SK-N-SH (cell line): ENCODE results near the gene MLLT3. TPM values are rescaled to one million over a fixed set of nuclear protein-coding genes. Genes with fewer than 3 reads are reported as not detected.

Source experiments
- CTCF ChIA-PET: fragments of 300-600, 350-600 bp; formaldehyde crosslinking; extraction: SDS; loops from one replicate; lab custom pipeline; 2021; lab: Yijun Ruan, JAX
- POLR2A ChIA-PET: fragments of 350-600 bp; sonication (Branson Sonifier 250); formaldehyde crosslinking; extraction: SDS; loops from one replicate; lab custom pipeline; 2020; ENCODE audit warnings: antibody characterized with exemption, inconsistent platforms; lab: Yijun Ruan, JAX
- DNase-seq: peaks from one replicate; pipeline ENCODE4 v3.0.0; 2012
- H2AFZ ChIP-seq: fragments of 200-600 bp; sonication (generic); 2 replicates; pipeline ENCODE4 v1.8.1; 2016; ENCODE audit warnings: antibody characterized with exemption, mild to moderate bottlenecking, low read depth
- H3F3A ChIP-seq: fragments of 200-600 bp; sonication (generic); replicated peaks from 2 replicates; pipeline ENCODE3; 2016; ENCODE audit warnings: antibody characterized with exemption, mild to moderate bottlenecking; ENCODE audit not compliant: insufficient read depth
- H3K27ac ChIP-seq, 2 experiments: fragments of 200-500 bp in 1 of 2; fragments of 200-600 bp in 1 of 2; sonication (Bioruptor generic) in 1 of 2; sonication (generic), shearing (Covaris generic) in 1 of 2; 2 replicates each; pipeline versions ENCODE4 v1.5.1 to v1.6.1; 2014 to 2016; ENCODE audit warnings: low read depth in 2 of 2, inconsistent platforms in 1 of 2, low read length in 1 of 2, mild to moderate bottlenecking in 1 of 2, mixed read lengths in 1 of 2
- H3K27me3 ChIP-seq: fragments of 200-600 bp; sonication (generic), shearing (Covaris generic); 2 replicates; pipeline ENCODE4 v1.6.1; 2016; ENCODE audit warnings: mixed run types; ENCODE audit not compliant: insufficient read depth
- H3K36me3 ChIP-seq, 2 experiments: fragments of 200-500 bp in 1 of 2; fragments of 200-600 bp in 1 of 2; sonication (Bioruptor generic) in 1 of 2; sonication (generic) in 1 of 2; replicated peaks in 1 of 2; 2 replicates each; pipeline versions ENCODE3 to v1.5.1; 2014 to 2016; ENCODE audit warnings: low read length in 1 of 2, mild to moderate bottlenecking in 1 of 2; ENCODE audit not compliant: insufficient read depth in 2 of 2, control insufficient read depth in 1 of 2
- H3K4me1 ChIP-seq, 2 experiments: fragments of 200-500 bp in 1 of 2; fragments of 200-600 bp in 1 of 2; sonication (Bioruptor generic) in 1 of 2; sonication (generic), shearing (Covaris generic) in 1 of 2; 2 replicates each; pipeline versions ENCODE4 v1.5.1 to v1.6.1; 2014 to 2016; ENCODE audit warnings: low read depth in 1 of 2, low read length in 1 of 2, mixed run types in 1 of 2; ENCODE audit not compliant: insufficient read depth in 2 of 2, control insufficient read depth in 1 of 2
- H3K4me2 ChIP-seq: fragments of 200-600 bp; sonication (generic), shearing (Covaris generic); 2 replicates; pipeline ENCODE4 v1.6.1; 2017; ENCODE audit warnings: mixed run types
- H3K4me3 ChIP-seq, 2 experiments: fragments of 200-500 bp in 1 of 2; fragments of 200-600 bp in 1 of 2; sonication (Bioruptor generic) in 1 of 2; sonication (generic), shearing (Covaris generic) in 1 of 2; 2 replicates each; pipeline versions ENCODE4 v1.5.1 to v1.8.1; 2014 to 2016; ENCODE audit warnings: low read depth in 2 of 2, inconsistent platforms in 1 of 2, low read length in 1 of 2, mild to moderate bottlenecking in 1 of 2, mixed read lengths in 1 of 2, moderate library complexity in 1 of 2
- H3K79me2 ChIP-seq: fragments of 200-600 bp; sonication (generic); 2 replicates; pipeline ENCODE4 v1.8.1; 2017; ENCODE audit warnings: mild to moderate bottlenecking; ENCODE audit not compliant: insufficient read depth
- H3K9ac ChIP-seq: fragments of 200-600 bp; sonication (generic); 2 replicates; pipeline ENCODE4 v1.6.1; 2017; ENCODE audit warnings: mixed run types
- H3K9me2 ChIP-seq: fragments of 200-600 bp; sonication (generic); 2 replicates; pipeline ENCODE4 v1.6.1; 2017; ENCODE audit warnings: mixed run types
- H3K9me3 ChIP-seq: fragments of 200-600 bp; sonication (generic); 2 replicates; pipeline ENCODE4 v1.6.1; 2017; ENCODE audit warnings: mixed run types, mild to moderate bottlenecking, moderate library complexity
- H4K20me1 ChIP-seq: fragments of 200-600 bp; sonication (generic); 2 replicates; pipeline ENCODE4 v1.6.1; 2017; ENCODE audit warnings: mild to moderate bottlenecking, mixed run types; ENCODE audit not compliant: insufficient read depth
- CTCF ChIP-seq: fragments of 200-600 bp; sonication (generic); IDR thresholded peaks from 2 replicates; pipeline ENCODE4 v1.6.1; 2017; ENCODE audit warnings: antibody characterized with exemption, mild to moderate bottlenecking, moderate library complexity
- ELF1 ChIP-seq: IDR thresholded peaks from 2 replicates; pipeline ENCODE4 v1.4.0; 2012
- FOSL2 ChIP-seq: IDR thresholded peaks from 2 replicates; pipeline ENCODE4 v1.4.0; 2012; ENCODE audit warnings: low read depth, mild to moderate bottlenecking, moderate library complexity, borderline replicate concordance
- FOXJ3 ChIP-seq: sonication (generic); formaldehyde crosslinking; IDR thresholded peaks from 2 replicates; pipeline ENCODE4 v1.5.1; 2020; ENCODE audit warnings: mild to moderate bottlenecking, missing genetic modification reagents
- FOXM1 ChIP-seq: IDR thresholded peaks from 2 replicates; pipeline ENCODE4 v1.4.0; 2012; ENCODE audit warnings: low read depth, mild to moderate bottlenecking
- GABPA ChIP-seq: IDR thresholded peaks from 2 replicates; pipeline ENCODE4 v1.4.0; 2012; ENCODE audit warnings: low read depth, mild to moderate bottlenecking
- IRF3 ChIP-seq: fragments of 150-350 bp; IDR thresholded peaks from 2 replicates; pipeline ENCODE4 v1.6.1; 2016; ENCODE audit warnings: mild to moderate bottlenecking, low read depth, low read length
- MXI1 ChIP-seq: IDR thresholded peaks from 2 replicates; pipeline ENCODE4 v1.6.1; 2012; ENCODE audit warnings: mild to moderate bottlenecking, low read depth, low read length, improper control_type of control experiment
- NRF1 ChIP-seq: IDR thresholded peaks from 2 replicates; pipeline ENCODE4 v1.6.1; 2012; ENCODE audit warnings: low read depth, mild to moderate bottlenecking, low read length
- POLR2AphosphoS5 ChIP-seq: IDR thresholded peaks from 2 replicates; pipeline ENCODE4 v1.6.1; 2012; ENCODE audit warnings: low read depth, low read length
- RAD21 ChIP-seq: IDR thresholded peaks from 2 replicates; pipeline ENCODE4 v1.6.1; 2012; ENCODE audit warnings: mild to moderate bottlenecking, low read length
- RFX5 ChIP-seq: IDR thresholded peaks from 2 replicates; pipeline ENCODE4 v1.6.1; 2012; ENCODE audit warnings: mild to moderate bottlenecking, improper control_type of control experiment, low read length
- TAF1 ChIP-seq: IDR thresholded peaks from 2 replicates; pipeline ENCODE4 v1.6.1; 2012; ENCODE audit warnings: low read depth, mild to moderate bottlenecking, low read length, moderate library complexity, borderline replicate concordance
- TCF12 ChIP-seq: IDR thresholded peaks from 2 replicates; pipeline ENCODE4 v1.4.0; 2012
- USF1 ChIP-seq: IDR thresholded peaks from 2 replicates; pipeline ENCODE4 v1.4.0; 2012; ENCODE audit warnings: low read depth, borderline replicate concordance
- ZBTB33 ChIP-seq: IDR thresholded peaks from 2 replicates; pipeline ENCODE4 v1.4.0; 2012; ENCODE audit warnings: low read depth, borderline replicate concordance
- polyA plus RNA-seq, 3 experiments: library from polyadenylated mRNA; depleted of rRNA; stranded (reverse); fragments of >200 nt; gene quantifications; 2 replicates each; pipeline ENCODE4 v1.2.3, GENCODE V29; 2012

Gene MLLT3
- polyA plus RNA-seq, 1 of the 3 experiments (the other 2 are of a cell fraction), result 3.9 TPM

- H3K4me2 ChIP-seq, result no peak overlapping the region
- no peaks in the 10 kb centered on the region for H3K4me1 ChIP-seq
- POLR2A ChIA-PET, result no interaction called here
- no peaks in the 10 kb centered on the region for H3K79me2 ChIP-seq
- H3K9me2 ChIP-seq, result no peaks in the 10 kb centered on the region
- H3K9me3 ChIP-seq, result no peaks in the 10 kb centered on the region
- DNase-seq, result no peak
- H4K20me1 ChIP-seq, result no peaks in the 10 kb centered on the region
- no peak overlapping the region for H2AFZ ChIP-seq
- no peaks in the 10 kb centered on the region for H3K36me3 ChIP-seq
- CTCF ChIA-PET, result no interaction called here
- H3K27me3 ChIP-seq, result no peaks in the 10 kb centered on the region
- H3K9ac ChIP-seq, result no peak overlapping the region
- no peak for TF ChIP-seq FOSL2
- TF ChIP-seq POLR2AphosphoS5, result no peak
- TF ChIP-seq IRF3, result no peak
- no peak for TF ChIP-seq NRF1
- no peak for TF ChIP-seq USF1
- no peak for TF ChIP-seq MXI1
- no peak for TF ChIP-seq TAF1
- no peak for TF ChIP-seq ZBTB33
- no peak for TF ChIP-seq RAD21
- no peak for TF ChIP-seq ELF1
- TF ChIP-seq CTCF, result no peak
- TF ChIP-seq FOXJ3, result no peak
- no peak for TF ChIP-seq GABPA
- no peak for TF ChIP-seq TCF12
- no peak for TF ChIP-seq FOXM1
- TF ChIP-seq RFX5, result no peak
- no peak overlapping the region for H3K4me3 ChIP-seq
- H3K27ac ChIP-seq, result no peak overlapping the region
- H3F3A ChIP-seq, result no peaks in the 10 kb centered on the region
Observed at GRCh38 chr9:20409321-20410092, 212.8 kb downstream of the MLLT3 start.
